HG03439 (cell line): Measurements from ENCODE around the gene TBC1D13.
"Not testable (repeated sequence)": the region's sequence is repeated elsewhere in the genome, so short reads cannot be mapped to it uniquely, and the experiment has no call there.

ENCODE experiments used
- ATAC-seq: cut with Tn5 transposase; IDR thresholded peaks from one replicate; pipeline ENCODE4 v1.9.1; 2021; ENCODE audit warnings: mild to moderate bottlenecking, moderate library complexity; ENCODE audit not compliant: unreplicated experiment

TBC1D13 gene

DNA sequence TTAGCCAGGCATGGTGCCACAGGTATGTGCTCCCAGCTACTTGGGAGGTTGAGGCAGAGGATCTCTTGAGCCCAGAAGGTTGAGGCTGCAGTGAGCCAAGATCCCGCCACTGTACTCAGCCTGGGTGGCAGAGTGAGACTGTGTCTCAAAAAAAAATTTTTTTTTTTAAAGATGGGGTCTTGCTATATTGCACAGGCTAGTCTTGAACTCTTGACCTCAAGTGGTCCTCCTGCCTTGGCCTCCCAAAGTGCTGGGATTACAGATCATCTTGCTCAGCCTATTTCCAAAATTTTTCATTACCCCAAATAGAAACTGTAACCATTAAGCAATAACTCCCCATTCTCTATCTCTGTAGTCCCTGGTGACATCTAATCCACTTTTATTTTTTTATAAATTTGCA lies 4.4 kb upstream of the TBC1D13 start:
- ATAC-seq: no peak

DNA sequence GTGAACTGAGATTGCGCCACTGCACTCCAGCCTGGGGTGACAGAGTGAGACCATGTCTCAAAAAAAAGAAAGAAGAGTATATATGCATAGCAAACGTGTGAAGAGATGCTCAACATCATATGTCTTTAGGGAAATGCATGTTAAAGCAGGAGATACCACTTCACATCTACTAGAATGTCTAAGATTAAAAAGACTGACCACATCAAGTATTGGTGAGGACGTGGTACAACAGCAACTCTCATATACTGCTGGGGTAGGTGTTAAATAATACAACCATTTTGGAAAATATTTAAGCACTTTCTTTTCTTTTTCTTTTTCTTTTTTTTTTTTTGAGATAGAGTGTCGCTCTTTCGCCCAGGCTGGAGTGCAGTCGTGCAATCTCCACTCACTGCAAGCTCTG lies 1.6 kb upstream of the TBC1D13 start:
- ATAC-seq: no peak

DNA sequence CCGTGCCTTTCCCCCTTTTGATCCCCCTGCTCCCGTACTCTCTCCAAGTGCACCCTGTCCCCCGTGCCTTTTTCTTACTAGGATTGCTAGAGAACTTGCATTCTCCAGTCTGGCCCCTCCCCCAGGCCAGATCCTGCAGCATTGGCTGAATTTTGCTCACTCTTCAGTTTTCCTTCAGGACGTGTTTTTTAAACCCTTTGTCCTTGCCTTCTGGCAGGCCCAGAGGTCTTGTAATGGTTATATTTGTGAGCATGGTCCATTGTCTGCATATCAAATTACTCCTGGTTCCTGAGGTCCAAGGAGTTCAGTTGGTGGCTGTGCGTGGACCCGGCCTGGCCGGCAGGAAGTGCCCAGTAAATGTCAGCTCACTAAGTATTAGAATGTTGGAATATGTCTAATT lies 606 bp downstream of the TBC1D13 start:
- no peak for ATAC-seq

DNA sequence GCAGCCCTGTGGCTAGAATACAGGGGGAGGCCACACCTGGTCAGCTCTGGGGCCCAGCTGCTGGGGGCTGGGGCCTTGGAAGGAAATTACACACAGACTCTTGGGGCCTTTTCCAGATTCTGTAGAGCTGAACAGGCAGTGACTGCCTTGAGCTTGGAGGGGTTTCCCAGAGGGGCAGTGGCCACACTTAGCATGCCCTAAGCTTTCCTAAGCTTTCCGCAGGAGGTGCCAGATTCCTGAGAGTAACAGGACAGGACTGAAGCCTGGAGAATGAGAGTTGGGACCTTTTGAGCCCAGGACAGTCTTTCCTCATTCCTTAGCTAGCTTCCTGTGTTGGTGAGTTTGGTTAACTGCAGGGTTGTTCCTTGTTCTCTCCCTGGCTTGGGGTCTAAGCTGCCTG lies 1.4 kb downstream of the TBC1D13 start:
- no peak for ATAC-seq

DNA sequence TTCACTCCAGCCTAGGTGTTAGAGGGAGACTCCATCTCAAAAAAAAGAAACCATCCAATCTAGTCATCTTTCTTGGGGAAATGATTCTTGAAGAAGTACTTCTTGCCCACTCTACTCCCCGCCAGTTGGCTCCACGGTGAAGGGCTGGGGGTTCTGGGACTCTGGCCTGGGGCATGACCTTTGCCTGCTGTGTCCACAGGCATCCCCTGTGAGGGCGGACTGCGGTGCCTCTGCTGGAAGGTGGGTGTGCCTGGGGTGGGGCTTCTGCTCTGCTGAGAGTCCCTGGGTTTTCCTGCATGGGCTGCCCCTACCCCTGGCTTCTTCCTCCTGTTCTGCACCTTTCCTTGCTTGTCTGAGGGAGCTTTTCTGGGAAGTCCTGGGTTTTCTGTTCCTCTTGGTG lies 3.5 kb downstream of the TBC1D13 start:
- no peak for ATAC-seq

DNA sequence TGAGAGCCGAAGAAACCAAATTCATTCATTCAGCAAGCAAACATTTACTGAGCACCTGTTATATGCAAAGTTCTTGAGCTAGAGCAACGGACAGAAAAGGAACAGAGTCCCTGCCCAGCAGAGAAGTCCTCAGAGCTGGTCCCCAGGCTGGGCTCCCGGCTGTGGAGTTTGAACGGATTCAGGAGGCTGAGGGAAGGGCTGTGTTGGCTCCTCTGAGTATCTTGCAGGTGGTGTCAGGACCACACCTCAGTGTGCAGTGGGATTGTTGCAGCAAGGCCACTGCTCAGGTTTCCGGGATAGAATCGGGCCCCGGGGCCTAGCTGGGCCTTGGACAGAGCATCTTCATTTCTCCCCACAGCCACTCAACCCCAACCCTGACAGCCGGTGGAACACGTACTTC lies 5.1 kb downstream of the TBC1D13 start:
- ATAC-seq: no peak

DNA sequence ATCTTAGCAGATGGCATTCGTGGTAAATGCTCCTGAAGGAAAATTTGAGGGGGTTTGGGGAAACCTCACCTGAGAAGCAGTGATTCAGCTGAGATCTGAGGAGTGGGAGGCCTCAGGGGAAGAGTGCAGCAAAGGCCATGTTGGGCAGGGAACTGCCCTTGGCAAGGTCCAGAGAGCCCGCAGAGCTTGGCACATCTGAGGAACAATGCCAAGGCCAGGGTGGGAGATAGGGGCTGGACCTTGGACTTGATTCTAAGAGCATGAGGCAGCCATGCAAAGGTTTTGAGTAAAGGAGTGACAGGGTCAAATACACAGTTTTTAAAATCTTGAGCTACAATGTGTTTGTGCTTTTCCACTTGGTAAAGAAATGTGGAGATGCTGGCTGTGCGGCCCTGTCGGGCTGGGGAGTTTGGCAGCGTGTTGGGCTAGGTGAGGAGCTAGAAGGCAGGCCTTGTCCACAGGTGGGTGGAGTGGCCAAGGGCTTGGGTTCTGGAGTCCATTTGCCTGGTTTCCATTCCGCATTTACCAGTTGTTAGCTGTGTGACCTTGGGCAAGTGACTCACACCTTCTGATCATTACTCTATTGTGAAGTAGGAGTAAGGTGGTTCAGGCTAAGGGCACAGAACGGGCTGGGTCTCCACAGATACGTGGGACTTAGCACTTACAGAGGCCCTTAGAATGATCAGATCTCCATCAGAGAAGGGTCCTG lies 6.1 kb downstream of the TBC1D13 start:
- no peak for ATAC-seq

DNA sequence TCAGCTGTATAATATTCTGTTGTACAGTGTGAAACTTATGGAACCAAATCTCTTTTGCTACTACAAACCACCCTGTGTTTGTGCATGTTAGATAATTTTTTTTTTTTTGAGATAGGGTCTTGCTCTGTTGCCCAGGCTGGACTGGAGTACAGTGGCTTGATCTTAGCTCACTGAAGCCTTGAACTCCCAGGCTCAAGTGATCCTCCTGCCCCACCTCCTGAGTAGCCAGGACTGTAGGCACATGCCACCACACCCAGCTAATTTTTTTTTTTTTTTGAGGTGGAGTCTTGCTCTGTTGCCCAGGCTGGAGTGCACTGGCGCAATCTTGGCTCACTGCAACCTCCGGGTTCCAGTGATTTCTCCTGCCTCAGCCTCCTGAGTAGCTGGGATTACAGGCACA lies 7.9 kb downstream of the TBC1D13 start:
- ATAC-seq: not testable (repeated sequence)

DNA sequence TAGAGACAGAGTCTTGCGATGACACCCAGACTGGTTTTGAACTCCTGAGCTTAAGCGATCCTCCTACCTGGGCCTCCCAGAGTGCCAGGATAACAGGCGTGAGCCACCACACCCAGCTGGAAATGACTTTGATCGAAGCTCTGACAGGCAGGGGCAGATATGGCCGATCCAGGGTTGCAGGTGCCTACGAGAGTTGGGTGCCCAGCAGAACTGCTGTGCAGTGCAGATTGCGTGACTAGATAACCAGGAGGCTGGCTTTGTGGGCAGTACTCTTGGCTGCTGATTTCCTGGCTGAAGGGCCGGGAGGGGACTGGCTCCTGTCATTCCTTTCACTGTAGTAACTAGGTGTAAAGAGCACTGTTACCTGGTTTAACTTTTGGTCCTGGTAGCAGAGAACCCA lies 11.8 kb downstream of the TBC1D13 start:
- no peak for ATAC-seq

DNA sequence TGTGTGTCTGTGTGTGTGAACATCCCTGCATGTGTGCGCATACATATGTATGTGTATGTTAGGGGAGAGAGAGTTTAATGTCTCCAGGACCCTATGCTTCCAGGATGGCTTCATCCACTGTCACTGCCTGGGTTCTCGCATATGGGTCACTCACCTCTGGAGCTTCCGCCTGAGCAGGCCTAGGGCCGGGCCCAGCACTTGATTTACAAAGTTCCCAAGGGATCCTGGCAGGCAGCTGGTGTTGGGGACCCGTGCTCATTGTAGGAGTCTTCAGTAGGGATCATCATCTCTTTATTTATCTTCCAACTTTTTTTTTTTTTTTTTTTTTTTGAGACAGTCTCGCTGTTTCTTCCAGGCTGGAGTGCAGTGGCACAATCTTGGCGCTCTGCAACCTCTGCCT lies 13.0 kb downstream of the TBC1D13 start:
- no peak for ATAC-seq

DNA sequence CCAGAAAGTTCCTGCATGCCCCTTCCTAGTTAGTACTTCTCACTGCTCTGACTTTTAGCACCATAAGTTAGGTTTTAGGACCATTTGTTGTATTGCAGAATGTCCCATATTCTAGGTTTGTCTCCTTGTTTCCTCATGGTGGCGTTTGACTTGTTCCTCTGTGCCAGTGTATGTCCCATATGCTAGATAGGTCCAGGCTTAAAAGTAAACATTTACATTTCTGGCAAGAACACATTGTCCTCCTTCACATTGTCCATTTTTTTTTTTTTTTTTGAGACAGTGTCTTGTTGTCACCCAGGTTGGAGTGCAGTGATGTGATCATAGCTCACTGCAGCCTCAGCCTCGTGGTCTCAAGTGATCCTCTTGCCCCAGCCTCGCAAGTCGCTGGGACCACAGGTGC lies 15.4 kb downstream of the TBC1D13 start:
- no peak for ATAC-seq

DNA sequence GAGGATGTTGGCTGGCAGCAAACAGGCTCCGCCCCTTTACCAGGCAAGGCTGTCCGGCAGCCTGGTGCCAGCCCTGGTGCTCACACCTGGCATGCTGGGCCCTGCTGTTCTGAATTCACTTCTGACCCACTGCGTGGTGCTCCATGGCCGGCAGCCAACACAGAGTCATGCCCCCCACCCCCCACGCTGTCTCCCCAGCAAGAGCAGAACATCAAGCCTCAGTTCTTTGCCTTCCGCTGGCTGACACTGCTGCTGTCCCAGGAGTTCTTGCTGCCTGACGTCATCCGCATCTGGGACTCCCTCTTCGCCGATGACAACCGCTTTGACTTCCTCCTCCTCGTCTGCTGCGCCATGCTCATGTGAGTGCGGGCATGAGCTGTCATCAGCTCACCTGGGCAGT lies 18.6 kb downstream of the TBC1D13 start:
- ATAC-seq: no peak

DNA sequence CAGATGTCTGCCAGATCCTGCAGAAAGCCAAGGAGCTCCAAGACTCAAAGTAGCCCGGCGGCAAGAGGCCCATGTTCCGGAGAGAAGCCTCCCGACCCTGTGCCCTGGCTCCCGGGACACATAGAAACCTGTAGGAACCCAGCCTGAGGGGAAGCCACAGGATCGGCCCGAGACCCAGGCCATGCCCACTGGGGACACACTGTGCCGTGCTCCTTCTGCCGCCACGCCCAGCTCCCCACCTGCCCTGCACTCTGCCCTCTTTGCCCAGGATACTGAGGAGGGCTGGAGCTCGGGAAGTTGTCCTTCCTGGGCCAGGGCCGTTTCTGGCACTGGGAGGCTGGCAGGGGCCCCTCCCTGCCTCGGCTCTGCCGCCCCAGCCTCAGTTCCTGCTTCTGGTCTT lies 20.8 kb downstream of the TBC1D13 start:
- no peak for ATAC-seq

DNA sequence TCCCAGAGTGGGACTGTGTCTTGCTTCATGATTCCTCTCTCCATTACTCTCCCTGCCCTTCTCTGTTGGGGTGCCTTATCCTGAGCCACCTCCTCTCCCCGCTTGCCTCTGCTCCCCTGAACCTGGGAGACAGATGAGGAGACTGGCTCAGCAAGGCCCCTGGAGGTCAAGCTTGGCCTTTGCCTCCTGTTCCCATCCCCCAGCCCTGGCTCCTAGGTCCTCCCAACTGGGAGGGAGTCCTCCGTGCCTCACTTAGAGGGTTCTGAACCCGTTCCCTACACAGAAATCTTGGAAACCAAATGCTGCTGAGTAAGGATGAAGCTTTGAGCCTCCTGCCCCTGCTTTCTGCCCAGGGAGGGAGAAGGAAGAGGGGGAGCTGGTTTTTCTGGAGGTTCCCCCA lies 21.5 kb downstream of the TBC1D13 start:
- no peak for ATAC-seq

DNA sequence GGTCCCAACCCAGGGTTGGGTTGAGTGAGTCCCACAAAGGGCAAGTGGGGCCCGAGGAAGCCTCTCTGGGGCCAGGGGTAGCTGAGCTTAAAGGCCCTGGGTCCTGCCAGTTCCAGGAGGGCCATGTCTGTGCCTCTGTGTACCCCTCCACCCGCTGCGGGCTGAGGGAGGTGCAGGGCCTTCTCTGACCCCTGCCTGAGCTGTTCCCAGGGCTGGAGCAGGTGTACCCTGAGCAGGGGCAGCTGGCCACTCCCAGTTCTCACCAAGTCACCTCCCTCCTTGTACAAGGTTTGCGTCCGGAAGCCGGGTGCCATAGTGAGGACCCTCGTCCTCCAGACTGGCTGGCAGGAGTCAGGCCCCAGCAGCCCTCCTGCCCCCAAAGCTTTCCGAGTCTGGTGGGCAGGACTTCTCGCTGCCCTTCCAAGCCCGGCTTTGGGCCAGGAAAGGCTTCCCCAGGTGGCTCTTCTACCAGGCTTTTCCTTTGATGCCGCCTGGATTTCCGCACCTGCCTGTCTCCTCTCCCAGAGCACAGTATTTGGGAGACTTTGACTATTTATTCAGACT lies 22.1 kb downstream of the TBC1D13 start:
- no peak for ATAC-seq

DNA sequence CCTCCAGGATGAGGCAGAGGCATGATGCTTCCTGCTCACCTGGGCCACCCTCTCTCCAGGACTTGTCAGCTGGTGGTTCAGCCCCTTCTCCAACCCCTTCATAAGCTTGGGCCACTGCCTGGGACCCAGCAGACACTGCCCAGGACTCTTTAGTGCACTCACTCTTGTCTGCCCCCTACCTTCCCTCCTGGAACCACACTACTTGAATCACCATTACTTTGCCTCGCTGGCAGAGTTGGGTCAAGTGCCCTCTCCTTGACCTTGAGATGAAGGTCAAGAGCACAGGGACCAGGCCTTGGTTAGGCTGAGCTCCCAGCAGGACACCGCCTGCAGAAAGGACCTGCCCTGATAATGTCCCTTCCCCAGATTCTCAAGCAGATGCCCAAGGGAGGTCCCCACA lies 22.8 kb downstream of the TBC1D13 start:
- ATAC-seq: no peak

DNA sequence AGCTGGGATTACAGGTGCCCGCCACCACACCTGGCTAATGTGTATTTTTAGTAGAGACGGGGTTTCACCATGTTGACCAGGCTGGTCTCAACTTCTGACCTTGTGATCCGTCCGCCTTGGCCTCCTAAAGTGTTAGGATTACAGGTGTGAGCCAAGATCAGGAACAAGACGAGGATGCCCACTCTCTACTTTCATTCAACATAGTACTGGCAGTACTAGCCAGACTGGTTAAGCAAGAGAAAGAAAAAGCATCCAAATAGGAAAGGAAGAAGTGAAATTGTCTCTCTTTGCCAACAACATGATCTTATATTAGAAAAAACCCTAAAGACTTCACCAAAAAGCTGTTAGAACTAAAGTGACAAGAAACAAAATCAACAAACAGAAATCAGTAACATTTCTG lies 23.8 kb downstream of the TBC1D13 start:
- ATAC-seq: no peak

DNA sequence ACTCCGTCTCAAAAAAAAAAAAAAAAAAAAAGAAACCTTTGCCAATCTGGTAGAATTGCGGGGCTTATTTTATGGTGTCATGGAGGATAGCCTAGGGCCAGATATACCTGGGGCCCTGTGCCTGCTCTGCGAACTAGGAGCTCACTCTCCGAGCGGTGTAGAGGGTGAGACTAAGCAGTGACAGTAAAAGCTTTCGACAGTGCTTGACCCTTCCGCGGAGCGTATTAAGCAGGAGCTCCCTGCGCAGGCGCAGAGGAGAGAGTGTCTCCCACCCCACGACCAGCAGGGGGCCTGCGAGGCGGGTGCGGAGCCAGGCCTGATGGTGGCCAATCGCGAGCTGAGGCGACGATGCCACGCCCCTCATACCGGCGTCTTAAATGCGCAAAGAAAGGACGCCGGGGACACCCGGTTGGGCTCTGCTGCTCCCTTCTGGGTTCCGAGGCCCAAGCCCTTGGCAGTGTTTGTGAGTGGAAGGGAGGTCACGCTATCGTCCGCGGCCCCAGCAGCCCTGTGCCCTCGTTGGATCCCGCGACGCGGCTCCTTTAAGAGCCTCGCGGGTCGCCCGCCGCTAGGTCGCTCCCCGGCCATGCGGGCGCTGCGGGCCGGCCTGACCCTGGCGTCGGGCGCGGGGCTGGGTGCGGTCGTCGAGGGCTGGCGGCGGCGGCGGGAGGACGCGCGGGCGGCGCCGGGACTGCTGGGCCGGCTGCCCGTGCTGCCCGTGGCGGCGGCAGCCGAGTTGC lies 31.2 kb downstream of the TBC1D13 start, which contains the start of gene ENDOG:
Gene ENDOG, plus strand, starts transcription at position 402 of the 740 bp plus-strand sequence. Its CDS starts 185 bp downstream, at position 587.
- ATAC-seq: peak; percentile 83

DNA sequence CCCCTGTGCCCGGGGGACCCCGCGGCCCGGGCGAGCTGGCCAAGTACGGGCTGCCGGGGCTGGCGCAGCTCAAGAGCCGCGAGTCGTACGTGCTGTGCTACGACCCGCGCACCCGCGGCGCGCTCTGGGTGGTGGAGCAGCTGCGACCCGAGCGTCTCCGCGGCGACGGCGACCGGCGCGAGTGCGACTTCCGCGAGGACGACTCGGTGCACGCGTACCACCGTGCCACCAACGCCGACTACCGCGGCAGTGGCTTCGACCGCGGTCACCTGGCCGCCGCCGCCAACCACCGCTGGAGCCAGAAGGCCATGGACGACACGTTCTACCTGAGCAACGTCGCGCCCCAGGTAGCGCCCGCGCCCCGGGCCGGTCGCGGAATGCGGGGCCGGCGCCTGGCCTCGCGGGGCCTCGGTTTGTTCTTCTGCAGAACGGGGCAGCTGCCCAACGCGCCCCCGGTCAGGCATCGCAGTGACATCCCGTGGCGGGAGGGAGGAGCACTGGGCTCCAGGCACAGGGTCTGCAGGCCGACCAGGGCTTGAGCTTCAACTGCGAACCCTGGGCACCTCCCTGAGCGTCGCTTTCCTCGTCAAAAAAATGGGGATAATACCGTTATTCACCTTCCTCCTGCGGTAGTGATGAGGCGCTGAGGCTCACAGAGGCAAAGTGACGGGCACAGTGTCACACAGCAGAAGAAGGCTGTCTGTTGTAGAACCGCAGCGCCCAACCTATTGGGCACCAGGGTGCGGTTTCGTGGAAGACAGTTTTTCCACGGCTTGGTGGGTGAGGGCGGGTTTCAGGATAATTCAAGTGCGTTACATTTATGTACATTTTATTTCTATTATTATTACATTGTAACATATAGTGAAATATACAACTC lies 32.0 kb downstream of the TBC1D13 start:
- peak; percentile 13 for ATAC-seq

DNA sequence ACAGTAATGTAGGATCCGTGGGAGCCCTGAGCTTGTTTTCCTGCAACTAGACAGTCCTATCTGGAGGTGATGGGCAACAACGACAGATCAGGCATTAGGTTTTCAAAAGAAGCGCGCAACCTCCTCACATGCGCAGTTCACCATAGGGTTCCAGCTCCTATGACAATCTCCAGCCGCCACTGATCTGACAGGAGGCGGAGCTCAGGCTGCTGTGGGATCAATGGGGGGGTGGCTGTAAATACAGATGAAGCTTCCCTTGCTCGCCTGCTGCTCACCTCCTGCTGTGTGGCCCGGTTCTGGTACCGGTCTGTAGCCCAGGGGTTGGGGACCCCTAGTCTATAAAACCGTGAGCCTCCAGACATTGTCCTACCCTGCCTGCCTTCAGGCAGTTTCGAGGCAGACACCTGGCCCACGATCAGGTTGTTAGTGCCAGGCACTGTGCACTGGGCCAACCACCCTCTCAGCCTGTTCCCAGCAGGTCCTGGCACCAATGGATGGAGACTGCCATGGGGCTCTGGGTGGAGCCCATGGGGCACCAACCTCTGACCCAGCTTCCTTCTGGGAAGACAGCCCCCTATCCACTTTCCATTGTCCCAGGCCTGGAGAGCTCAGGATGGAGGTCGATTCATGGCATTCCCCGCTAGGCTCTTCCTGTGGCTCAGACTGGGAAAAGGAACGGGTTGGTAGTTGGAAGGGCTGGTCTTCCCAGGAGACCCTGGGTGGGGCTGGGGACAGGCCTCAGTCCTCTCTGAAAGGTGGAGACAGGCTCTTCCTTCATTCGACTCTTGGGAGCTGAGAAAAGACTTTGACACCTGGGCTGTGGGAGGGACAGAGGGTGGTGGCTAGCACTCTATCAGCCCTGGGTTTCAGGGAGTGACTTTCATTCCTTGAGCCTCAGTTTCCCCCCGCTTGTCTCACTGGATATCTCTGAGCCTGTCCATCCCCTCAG lies 32.9 kb downstream of the TBC1D13 start:
- ATAC-seq: no peak
